H1 (cell line): ENCODE data around the gene CBFB. TPM values are rescaled to one million over a fixed set of nuclear protein-coding genes. Genes with fewer than 3 reads are reported as not detected.

Source experiments
- CTCF ChIA-PET: fragments of 300-600 bp; sonication (Branson Sonifier 250); formaldehyde crosslinking; loops from one replicate; lab custom pipeline; 2021; ENCODE audit not compliant: partially characterized antibody; lab: Charles Lee
- POLR2A ChIA-PET: fragments of 300-600 bp; sonication (Branson Sonifier 250); formaldehyde crosslinking; loops from one replicate; lab custom pipeline; 2021; ENCODE audit warnings: inconsistent platforms; ENCODE audit not compliant: partially characterized antibody; lab: Charles Lee
- DNase-seq, 2 experiments: peaks; one replicate each; pipeline versions ENCODE4 v3.0.0 to v3.0.0-alpha.2; 2010 to 2022; ENCODE audit warnings: low spot score in 2 of 2, low read depth in 1 of 2, mixed read lengths in 1 of 2
- FAIRE-seq: peaks from 2 replicates; lab custom pipeline; 2011; peaks lifted over from hg19 to GRCh38; lab: Jason Lieb, UNC
- H2AFZ ChIP-seq: 2 replicates; pipeline ENCODE4 v1.8.1; 2012; ENCODE audit warnings: low read length, inconsistent platforms
- H2AK5ac ChIP-seq: 2 replicates; pipeline ENCODE4 v1.6.1; 2013; ENCODE audit warnings: low read depth, low read length
- H2BK120ac ChIP-seq: replicated peaks from 2 replicates; pipeline ENCODE3; 2013; ENCODE audit warnings: low read depth, low read length, inconsistent platforms
- H2BK12ac ChIP-seq: 2 replicates; pipeline ENCODE4 v1.6.1; 2013; ENCODE audit warnings: low read depth, low read length
- H2BK15ac ChIP-seq: 2 replicates; pipeline ENCODE4 v1.6.1; 2013; ENCODE audit warnings: low read length
- H2BK20ac ChIP-seq: 2 replicates; pipeline ENCODE4 v1.6.1; 2013; ENCODE audit warnings: low read length
- H2BK5ac ChIP-seq: 2 replicates; pipeline ENCODE4 v1.6.1; 2013; ENCODE audit warnings: low read depth, low read length
- H3K14ac ChIP-seq: 2 replicates; pipeline ENCODE4 v1.6.1; 2013; ENCODE audit warnings: inconsistent platforms; ENCODE audit not compliant: insufficient read length
- H3K18ac ChIP-seq: 2 replicates; pipeline ENCODE4 v1.6.1; 2013; ENCODE audit warnings: low read length; ENCODE audit errors: extremely low read depth
- H3K23ac ChIP-seq: 2 replicates; pipeline ENCODE4 v1.6.1; 2013; ENCODE audit warnings: inconsistent platforms; ENCODE audit not compliant: insufficient read length
- H3K23me2 ChIP-seq: 2 replicates; pipeline ENCODE4 v1.6.1; 2013; ENCODE audit warnings: low read depth, low read length
- H3K27ac ChIP-seq: 2 replicates; pipeline ENCODE4 v1.6.1; 2011; ENCODE audit warnings: low read depth, low read length, inconsistent platforms
- H3K27me3 ChIP-seq, 4 experiments: replicated peaks in 1 of 4; 1 replicate in 1 of 4; 2 replicates in 3 of 4; pipeline versions ENCODE4 v1.6.1 to v1.8.1; 2011 to 2013; ENCODE audit warnings: low read length in 3 of 4, mild to moderate bottlenecking in 3 of 4, inconsistent platforms in 2 of 4, mixed read lengths in 2 of 4, moderate library complexity in 1 of 4; ENCODE audit not compliant: control insufficient read depth in 3 of 4, insufficient read depth in 3 of 4; ENCODE audit errors: extremely low read depth in 1 of 4
- H3K36me3 ChIP-seq, 4 experiments: 2 replicates each; pipeline versions ENCODE4 v1.6.1 to v1.8.1; 2011 to 2013; ENCODE audit warnings: mild to moderate bottlenecking in 4 of 4, low read length in 3 of 4, moderate library complexity in 2 of 4, control low read depth in 1 of 4, inconsistent platforms in 1 of 4; ENCODE audit not compliant: insufficient read depth in 4 of 4, control insufficient read depth in 2 of 4
- H3K4ac ChIP-seq: replicated peaks from 2 replicates; pipeline ENCODE3; 2013; ENCODE audit warnings: low read length, low read depth, mixed read lengths, inconsistent platforms; ENCODE audit not compliant: insufficient read length
- H3K4me1 ChIP-seq, 4 experiments: replicated peaks in 1 of 4; 1 replicate in 1 of 4; 2 replicates in 3 of 4; pipeline versions ENCODE4 v1.6.1 to v1.8.1; 2011 to 2013; ENCODE audit warnings: low read length in 3 of 4, inconsistent platforms in 2 of 4, mixed read lengths in 1 of 4; ENCODE audit not compliant: insufficient read depth in 4 of 4, control insufficient read depth in 3 of 4
- H3K4me2 ChIP-seq, 2 experiments: 2 replicates each; pipeline versions ENCODE4 v1.6.1 to v1.8.1; 2011 to 2013; ENCODE audit warnings: low read depth in 2 of 2, low read length in 2 of 2, control low read depth in 1 of 2, inconsistent platforms in 1 of 2, mild to moderate bottlenecking in 1 of 2; ENCODE audit not compliant: insufficient read depth in 1 of 2
- H3K4me3 ChIP-seq, 4 experiments: fragments of 200-600, 300-600 bp in 1 of 4; sonication (generic), shearing (Covaris generic), sonication (Bioruptor Twin) in 1 of 4; 2 replicates each; pipeline versions ENCODE4 v1.5.1 to v1.8.1; 2011 to 2016; ENCODE audit warnings: low read length in 4 of 4, low read depth in 3 of 4, control low read depth in 2 of 4, inconsistent platforms in 2 of 4, mild to moderate bottlenecking in 2 of 4, mixed read lengths in 1 of 4, moderate library complexity in 1 of 4; ENCODE audit not compliant: insufficient read depth in 2 of 4; ENCODE audit errors: extremely low read depth in 1 of 4
- H3K56ac ChIP-seq: replicated peaks from 2 replicates; pipeline ENCODE3; 2013; ENCODE audit warnings: low read depth, mild to moderate bottlenecking, mixed read lengths, low read length, inconsistent platforms; ENCODE audit not compliant: insufficient read length
- H3K79me1 ChIP-seq: 2 replicates; pipeline ENCODE4 v1.6.1; 2013; ENCODE audit warnings: low read depth, low read length, control low read depth
- H3K79me2 ChIP-seq, 2 experiments: 2 replicates each; pipeline versions ENCODE4 v1.6.1 to v1.8.1; 2012 to 2013; ENCODE audit warnings: low read length in 2 of 2, mild to moderate bottlenecking in 2 of 2, inconsistent platforms in 1 of 2; ENCODE audit not compliant: insufficient read depth in 2 of 2, control insufficient read depth in 1 of 2
- H3K9ac ChIP-seq, 4 experiments: replicated peaks in 1 of 4; 1 replicate in 1 of 4; 2 replicates in 3 of 4; pipeline versions ENCODE4 v1.6.1 to v1.8.1; 2011 to 2013; ENCODE audit warnings: low read depth in 3 of 4, low read length in 3 of 4, control low read depth in 2 of 4, mild to moderate bottlenecking in 2 of 4, moderate library complexity in 2 of 4, inconsistent platforms in 1 of 4; ENCODE audit errors: extremely low read depth in 1 of 4
- H3K9me3 ChIP-seq, 2 experiments: 2 replicates each; pipeline versions ENCODE4 v1.6.1 to v1.8.1; 2012 to 2013; ENCODE audit warnings: mild to moderate bottlenecking in 2 of 2, moderate library complexity in 2 of 2, control low read depth in 1 of 2, inconsistent platforms in 1 of 2, low read depth in 1 of 2, low read length in 1 of 2, mixed read lengths in 1 of 2; ENCODE audit not compliant: insufficient read depth in 2 of 2
- H4K20me1 ChIP-seq, 2 experiments: replicated peaks in 1 of 2; 2 replicates each; pipeline versions ENCODE3 to v1.8.1; 2011 to 2013; ENCODE audit warnings: inconsistent platforms in 2 of 2, low read length in 2 of 2, mild to moderate bottlenecking in 1 of 2; ENCODE audit not compliant: insufficient read depth in 2 of 2, control insufficient read depth in 1 of 2
- H4K5ac ChIP-seq: 2 replicates; pipeline ENCODE4 v1.6.1; 2013; ENCODE audit warnings: low read length, low read depth, mixed read lengths, inconsistent platforms; ENCODE audit not compliant: insufficient read length
- H4K8ac ChIP-seq: 2 replicates; pipeline ENCODE4 v1.8.0; 2013; ENCODE audit warnings: mild to moderate bottlenecking, moderate library complexity, low read length, inconsistent platforms; ENCODE audit not compliant: insufficient read depth; ENCODE audit errors: extremely low read depth
- H4K91ac ChIP-seq: replicated peaks from 2 replicates; pipeline ENCODE3; 2013; ENCODE audit warnings: low read length, mixed read lengths, inconsistent platforms; ENCODE audit not compliant: insufficient read length
- ASH2L ChIP-seq: fragments of 200-600, 300-600 bp; sonication (generic); IDR thresholded peaks from one replicate; pipeline ENCODE4 v1.7.1; 2017; ENCODE audit warnings: low read length
- ATF3 ChIP-seq: IDR thresholded peaks from 2 replicates; pipeline ENCODE4 v1.6.1; 2011; ENCODE audit warnings: low read depth, mild to moderate bottlenecking, low read length; ENCODE audit not compliant: insufficient read depth
- CBX8 ChIP-seq: fragments of 300-800, 300-1000 bp; sonication (generic); IDR thresholded peaks from 2 replicates; pipeline ENCODE4 v1.7.1; 2016; ENCODE audit warnings: low read depth, low read length, borderline replicate concordance
- CREB1 ChIP-seq: IDR thresholded peaks from 2 replicates; pipeline ENCODE4 v1.6.1; 2012; ENCODE audit warnings: inconsistent platforms
- EGR1 ChIP-seq: IDR thresholded peaks from 2 replicates; pipeline ENCODE4 v1.6.1; 2011; ENCODE audit warnings: low read depth, low read length, borderline replicate concordance
- JUN ChIP-seq: IDR thresholded peaks from 2 replicates; pipeline ENCODE4 v1.6.1; 2011; ENCODE audit warnings: low read depth, mild to moderate bottlenecking, improper control_type of control experiment, low read length
- KDM5A ChIP-seq: fragments of 200-600 bp; IDR thresholded peaks from 2 replicates; pipeline ENCODE4 v1.7.1; 2012; ENCODE audit warnings: mild to moderate bottlenecking, low read length, inconsistent platforms, mixed read lengths
- POU5F1 ChIP-seq: IDR thresholded peaks from 2 replicates; pipeline ENCODE4 v1.6.1; 2011; ENCODE audit warnings: low read depth, mild to moderate bottlenecking, low read length, moderate library complexity
- SIX5 ChIP-seq: IDR thresholded peaks from 2 replicates; pipeline ENCODE4 v1.6.1; 2011; ENCODE audit warnings: mild to moderate bottlenecking, low read depth, low read length
- SP2 ChIP-seq: IDR thresholded peaks from 2 replicates; pipeline ENCODE4 v1.6.1; 2012; ENCODE audit warnings: mild to moderate bottlenecking, low read length, inconsistent platforms
- SP4 ChIP-seq: IDR thresholded peaks from 2 replicates; pipeline ENCODE4 v1.6.1; 2012; ENCODE audit warnings: low read length, inconsistent platforms
- SRF ChIP-seq: IDR thresholded peaks from 2 replicates; pipeline ENCODE4 v1.6.1; 2011; ENCODE audit warnings: mild to moderate bottlenecking, low read depth, low read length, moderate library complexity
- TCF12 ChIP-seq: IDR thresholded peaks from 2 replicates; pipeline ENCODE4 v1.6.1; 2011; ENCODE audit warnings: low read depth, mild to moderate bottlenecking, low read length
- USF2 ChIP-seq: IDR thresholded peaks from 2 replicates; pipeline ENCODE4 v1.6.1; 2011; ENCODE audit warnings: low read length, improper control_type of control experiment
- WGBS, 2 experiments: shearing (Covaris generic) in 1 of 2; methylation state at CpG; one replicate each; pipeline versions ENCODE4 v1.1.6 to v1.1.7; 2013 to 2015; ENCODE audit warnings: low lambda C conversion rate in 2 of 2, mixed read lengths in 2 of 2, inconsistent platforms in 1 of 2, low coverage in 1 of 2, missing lambda C conversion rate in 1 of 2; ENCODE audit not compliant: insufficient replicate concordance in 2 of 2, insufficient coverage in 1 of 2, insufficient read length in 1 of 2; ENCODE audit errors: extremely low coverage in 1 of 2, missing lambda C conversion rate in 1 of 2; 5-methylcytosine and 5-hydroxymethylcytosine counted together
- polyA plus RNA-seq, 7 experiments: library from polyadenylated mRNA; depleted of rRNA in 3 of 7; stranded (reverse) in 5 of 7; unstranded in 2 of 7; fragments of >200 nt in 5 of 7; fragments of 200-250 nt in 2 of 7; gene quantifications; 1 replicate in 5 of 7; 2 replicates in 1 of 7; 4 replicates in 1 of 7; pipeline versions ENCODE4 v1.2.1 to v1.2.3, GENCODE V29; 2011 to 2013; ENCODE audit warnings: missing spikeins in 2 of 7, mixed read lengths in 2 of 7
- total RNA-seq: library from RNA; stranded (reverse); fragmentation: NEBNext Ultra II Directional; extraction: Animal tissue kit (Norgen Biotek cat#: 25700); gene quantifications from 2 replicates; pipeline ENCODE4 v1.2.1, GENCODE V29; 2021

The CBFB gene
- total and polyA plus RNA-seq, 2 of the 8 experiments (the other 6 are each of a cell fraction or from before 2014, with no cell fraction given), result 11.5 to 31.6 TPM

GRCh38 chr16:67104845-67105244, 75.9 kb downstream of the CBFB start:
- H4K20me1 ChIP-seq, result no peaks in the 10 kb centered on the region
- WGBS, 2 experiments, result 91% methylated on average over 6 of the region's 6 CpGs; no CpG with 5 or more reads in 1 of the 2 experiments
- H2AFZ ChIP-seq, result no peak overlapping the region
- H3K79me1 ChIP-seq, result no peaks in the 10 kb centered on the region
- H3K9me3 ChIP-seq, result no peaks in the 10 kb centered on the region
- H3K4ac ChIP-seq, result no peak overlapping the region
- POLR2A ChIA-PET, result interaction anchor here (1.0 to 1.5 kb wide), 2 partner anchors 58 to 89 kb away, joined by 3 to 4 read pairs; no protein-coding TSS in a partner anchor
- no peak overlapping the region for H4K5ac ChIP-seq
- no peak overlapping the region for H2BK120ac ChIP-seq
- DNase-seq, result no peak
- H3K27ac ChIP-seq, result no peak overlapping the region
- no peak overlapping the region for H2BK20ac ChIP-seq
- H4K91ac ChIP-seq, result no peak overlapping the region
- no peak overlapping the region for H2BK12ac ChIP-seq
- peaks cover 0 to 4% (median 1%) of the 10 kb centered on the region in 4 experiments; a peak in 2 of 7 replicates for H3K27me3 ChIP-seq
- H2AK5ac ChIP-seq, result no peak overlapping the region
- H3K56ac ChIP-seq, result no peak overlapping the region
- H2BK5ac ChIP-seq, result no peak overlapping the region
- H3K18ac ChIP-seq, result no peak overlapping the region
- H3K79me2 ChIP-seq, result no peaks in the 10 kb centered on the region
- no peak overlapping the region for H2BK15ac ChIP-seq
- no peak overlapping the region for H4K8ac ChIP-seq
- FAIRE-seq, result no peak
- no peak overlapping the region for H3K4me3 ChIP-seq
- H3K4me1 ChIP-seq, result peaks cover 0 to 7% (median 5%) of the 10 kb centered on the region in 4 experiments; a peak in 3 of 7 replicates
- H3K23me2 ChIP-seq, result peaks cover 7% of the 10 kb centered on the region
- CTCF ChIA-PET, result interaction anchor here (0.5 to 12.0 kb wide), 28 partner anchors 11 to 369 kb away, joined by 3 to 164 read pairs (median 4); partner anchors contain the start of gene NOL3
- no peak overlapping the region for H3K14ac ChIP-seq
- no peak overlapping the region for H3K9ac ChIP-seq
- H3K23ac ChIP-seq, result no peak overlapping the region
- H3K36me3 ChIP-seq, result no peaks in the 10 kb centered on the region; a peak in 1 of 8 replicates
- no peak overlapping the region for H3K4me2 ChIP-seq
- no peak for TF ChIP-seq SP2
- TF ChIP-seq ASH2L, result no peak
- no peak for TF ChIP-seq POU5F1
- no peak for TF ChIP-seq USF2
- TF ChIP-seq CBX8, result no peak
- TF ChIP-seq SIX5, result no peak
- TF ChIP-seq KDM5A, result no peak
- TF ChIP-seq SRF, result no peak
- TF ChIP-seq SP4, result no peak
- no peak for TF ChIP-seq TCF12
- TF ChIP-seq JUN, result no peak
- no peak for TF ChIP-seq CREB1
- no peak for TF ChIP-seq EGR1
- no peak for TF ChIP-seq ATF3
